Left hindlimb (tissue), 1 donor: Measurements from ENCODE around the gene RTN4IP1.

Experiments used
- DNase-seq: peaks from one replicate; pipeline ENCODE4 v3.0.0-alpha.2; 2018

The RTN4IP1 gene

GRCh38 chr6:106540907-106541306 lies 88.4 kb downstream of the RTN4IP1 start:
- DNase-seq, result no peak

- no peak for DNase-seq
Observed at GRCh38 chr6:106540432-106540831, 88.9 kb downstream of the RTN4IP1 start.

- DNase-seq, result no peak
Observed at GRCh38 chr6:106539936-106540335, 89.4 kb downstream of the RTN4IP1 start.

GRCh38 chr6:106538145-106538544 lies 91.2 kb downstream of the RTN4IP1 start:
- DNase-seq, result no peak

- no peak for DNase-seq
Observed at GRCh38 chr6:106537662-106538061, 91.6 kb downstream of the RTN4IP1 start.

- DNase-seq, result no peak
Observed at GRCh38 chr6:106536851-106537250, 92.4 kb downstream of the RTN4IP1 start.

- no peak for DNase-seq
Observed at GRCh38 chr6:106536357-106536756, 92.9 kb downstream of the RTN4IP1 start.

- no peak for DNase-seq
Observed at GRCh38 chr6:106535012-106535411, 94.3 kb downstream of the RTN4IP1 start.

GRCh38 chr6:106534564-106534982 lies 94.7 kb downstream of the RTN4IP1 start:
- DNase-seq, result no peak

GRCh38 chr6:106534004-106534403 lies 95.3 kb downstream of the RTN4IP1 start:
- no peak for DNase-seq

- DNase-seq, result no peak
Observed at GRCh38 chr6:106533054-106533453, 96.2 kb downstream of the RTN4IP1 start.

- DNase-seq, result no peak
Observed at GRCh38 chr6:106530502-106530901, 98.8 kb downstream of the RTN4IP1 start.

- DNase-seq, result no peak
Observed at GRCh38 chr6:106530026-106530425, 99.3 kb downstream of the RTN4IP1 start.

GRCh38 chr6:106529438-106529837 lies 99.9 kb downstream of the RTN4IP1 start:
- DNase-seq, result no peak

- no peak for DNase-seq
Observed at GRCh38 chr6:106528521-106528920, 100.8 kb downstream of the RTN4IP1 start.

GRCh38 chr6:106527979-106528378 lies 101.3 kb downstream of the RTN4IP1 start:
- no peak for DNase-seq

GRCh38 chr6:106527117-106527516 lies 102.2 kb downstream of the RTN4IP1 start:
- DNase-seq, result no peak

- DNase-seq, result no peak
Observed at GRCh38 chr6:106525882-106526275, 103.4 kb downstream of the RTN4IP1 start.

GRCh38 chr6:106525107-106525881 lies 104.0 kb downstream of the RTN4IP1 start:
- DNase-seq, result no peak

GRCh38 chr6:106522562-106523250 lies 106.6 kb downstream of the RTN4IP1 start:
- no peak for DNase-seq
